CD4-positive, alpha-beta T cell (primary cell): ENCODE results near the gene STPG2. TPM values are rescaled to one million over a fixed set of nuclear protein-coding genes. Genes with fewer than 3 reads are reported as not detected.
"Not testable (repeated sequence)": the region's sequence is repeated elsewhere in the genome, so short reads cannot be mapped to it uniquely, and the experiment has no call there.

ENCODE experiments used
- ATAC-seq: fragments of 200-7000 bp; cut with Tn5 transposase; one replicate; pipeline ENCODE4 v1.10.0; 2022; ENCODE audit warnings: mild to moderate bottlenecking; ENCODE audit not compliant: poor library complexity
- CTCF ChIA-PET: fragments of 350-600 bp; sonication (Branson Sonifier 250); formaldehyde crosslinking; loops from one replicate; lab custom pipeline; 2021; ENCODE audit warnings: antibody characterized with exemption, inconsistent platforms; lab: Charles Lee
- POLR2A ChIA-PET: fragments of 350-600 bp; sonication (Branson Sonifier 250); formaldehyde crosslinking; loops from one replicate; lab custom pipeline; 2021; ENCODE audit warnings: antibody characterized with exemption, inconsistent platforms; lab: Charles Lee
- DNase-seq, 14 experiments: peaks; one replicate each; pipeline ENCODE4 v3.0.0-alpha.2; 2013 to 2020; ENCODE audit warnings: mixed read lengths in 2 of 14
- H3K27ac ChIP-seq, 2 donors: one replicate each; pipeline versions ENCODE4 v1.5.1 to v1.7.0; 2013; ENCODE audit warnings: low read length in 2 of 2, low read depth in 1 of 2, mild to moderate bottlenecking in 1 of 2
- H3K27me3 ChIP-seq, 2 experiments: 1 replicate in 1 of 2; 2 replicates in 1 of 2; pipeline versions ENCODE4 v1.6.1 to v1.7.0; 2013; ENCODE audit warnings: low read length in 2 of 2, control low read depth in 1 of 2, mild to moderate bottlenecking in 1 of 2, moderate library complexity in 1 of 2; ENCODE audit not compliant: insufficient read depth in 2 of 2, control insufficient read depth in 1 of 2
- H3K36me3 ChIP-seq: one replicate; pipeline ENCODE4 v1.6.1; 2013; ENCODE audit warnings: low read length, control low read depth; ENCODE audit not compliant: insufficient read depth
- H3K4me1 ChIP-seq: one replicate; pipeline ENCODE4 v1.6.1; 2013; ENCODE audit warnings: low read length, control low read depth; ENCODE audit not compliant: insufficient read depth
- H3K4me3 ChIP-seq: one replicate; pipeline ENCODE4 v1.5.1; 2013; ENCODE audit warnings: mild to moderate bottlenecking, low read length, moderate library complexity
- H3K9me3 ChIP-seq, 2 experiments: 1 replicate in 1 of 2; 2 replicates in 1 of 2; pipeline versions ENCODE4 v1.6.1 to v1.7.0; 2013; ENCODE audit warnings: low read length in 2 of 2, mild to moderate bottlenecking in 2 of 2, control low read depth in 1 of 2, moderate library complexity in 1 of 2; ENCODE audit not compliant: control insufficient read depth in 1 of 2, insufficient read depth in 1 of 2
- H3K27ac Mint-ChIP-seq: one replicate; pipeline ENCODE4 v1.8.0; 2020; ENCODE audit warnings: mixed read lengths
- H3K27me3 Mint-ChIP-seq: one replicate; pipeline ENCODE4 v1.8.0; 2021; ENCODE audit warnings: mixed read lengths
- H3K36me3 Mint-ChIP-seq: one replicate; pipeline ENCODE4 v1.8.0; 2021; ENCODE audit warnings: low read depth, mixed read lengths
- H3K4me1 Mint-ChIP-seq: one replicate; pipeline ENCODE4 v1.8.0; 2021; ENCODE audit warnings: low read depth, mixed read lengths
- H3K4me3 Mint-ChIP-seq: one replicate; pipeline ENCODE4 v1.8.0; 2020; ENCODE audit warnings: mild to moderate bottlenecking, mixed read lengths
- H3K9me3 Mint-ChIP-seq: one replicate; pipeline ENCODE4 v1.8.0; 2020; ENCODE audit warnings: mixed read lengths
- CTCF ChIP-seq: fragments of 200-600 bp; IDR thresholded peaks from one replicate; pipeline ENCODE4 v1.8.0; 2022; ENCODE audit warnings: antibody characterized with exemption, mild to moderate bottlenecking
- intact Hi-C, 2 experiments: fragments of 100-400 bp; cut with DNase I in 1 of 2; cut with micrococcal nuclease in 1 of 2; formaldehyde crosslinking; loops; one replicate each; pipeline versions ENCODE4 v1.15.1 to v1.9.0; 2023 to 2025; cut with DNase I, micrococcal nuclease
- total RNA-seq, 174 experiments: library from RNA in 2 of 174; stranded (reverse) in 2 of 174; gene quantifications; one replicate each; pipeline ENCODE4 v1.2.3 and lab custom pipeline; 2021 to 2026

STPG2 gene
- total RNA-seq, 2 experiments from 2014 or later = 0.22 to 0.28 TPM

GRCh38 chr4:97645071-97645821 is 498.0 kb downstream of the STPG2 start:
- Mint-ChIP-seq H3K9me3 (peaks cover 8% of the 10 kb centered on the region), H3K4me1 (no peaks in the 10 kb centered on the region), H3K4me3 (no peak overlapping the region), H3K27me3 (no peaks in the 10 kb centered on the region), H3K36me3 (no peaks in the 10 kb centered on the region), H3K27ac (no peak overlapping the region)
- CTCF ChIA-PET = no interaction called here
- no peak for ATAC-seq
- intact Hi-C loops = no loop called here
- Histone ChIP-seq H3K27me3 (no peaks in the 10 kb centered on the region), H3K4me1 (no peaks in the 10 kb centered on the region), H3K9me3 (no peaks in the 10 kb centered on the region), H3K27ac (no peak overlapping the region), H3K4me3 (no peak overlapping the region), H3K36me3 (no peaks in the 10 kb centered on the region)
- DNase-seq = no peak
- POLR2A ChIA-PET = no interaction called here
- TF ChIP-seq CTCF = no peak

DNA sequence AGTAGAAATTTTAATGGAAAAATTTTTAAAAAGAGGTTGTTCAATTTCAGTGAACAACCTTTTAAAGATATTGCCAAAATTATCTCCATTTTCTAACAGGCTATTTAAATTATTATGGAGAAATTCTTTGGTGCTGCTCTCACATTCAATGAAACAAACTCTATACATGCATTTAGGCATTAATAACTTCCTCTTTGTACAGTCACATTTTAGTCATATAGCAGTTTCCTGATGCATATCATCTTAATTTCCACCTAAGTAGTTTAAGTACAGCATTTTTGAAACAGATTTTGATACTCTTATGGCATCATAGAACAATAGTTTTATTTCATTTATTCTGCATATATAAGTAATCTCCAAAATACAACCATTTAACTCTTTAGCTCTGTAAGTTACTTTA is 500.1 kb downstream of the STPG2 start:
- POLR2A ChIA-PET = no interaction called here
- Histone ChIP-seq H3K27me3 (no peaks in the 10 kb centered on the region), H3K9me3 (no peaks in the 10 kb centered on the region), H3K4me1 (no peaks in the 10 kb centered on the region), H3K4me3 (no peak overlapping the region), H3K36me3 (no peaks in the 10 kb centered on the region), H3K27ac (no peak overlapping the region)
- Mint-ChIP-seq H3K27ac (no peak overlapping the region), H3K4me1 (no peaks in the 10 kb centered on the region), H3K4me3 (no peak overlapping the region), H3K27me3 (no peaks in the 10 kb centered on the region), H3K36me3 (no peaks in the 10 kb centered on the region), H3K9me3 (peaks cover 4% of the 10 kb centered on the region)
- no peak for ATAC-seq
- intact Hi-C loops = no loop called here
- CTCF ChIA-PET = no interaction called here
- no peak for TF ChIP-seq CTCF
- no peak for DNase-seq

DNA sequence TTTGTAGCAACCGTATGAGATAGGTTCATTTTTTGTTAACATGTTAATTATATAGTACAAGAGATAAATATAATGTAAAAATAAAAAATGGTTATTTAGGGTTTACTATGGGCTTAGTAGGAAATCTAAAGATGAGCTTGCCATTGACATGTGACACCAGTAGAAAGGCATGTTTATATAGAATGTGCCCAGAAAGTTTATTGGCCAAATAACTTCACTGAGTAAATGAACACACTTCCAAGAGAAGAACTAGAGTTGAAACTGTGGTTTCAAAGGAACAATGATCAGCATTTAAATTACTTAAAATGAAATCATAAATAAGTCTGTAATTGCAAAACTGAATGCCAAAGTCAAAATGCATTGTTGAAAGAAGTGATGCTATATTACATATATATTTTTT is 503.3 kb downstream of the STPG2 start:
- Histone ChIP-seq H3K4me1 (no peaks in the 10 kb centered on the region), H3K9me3 (no peaks in the 10 kb centered on the region), H3K27ac (no peak overlapping the region), H3K36me3 (no peaks in the 10 kb centered on the region), H3K27me3 (no peaks in the 10 kb centered on the region), H3K4me3 (no peak overlapping the region)
- H3K36me3 Mint-ChIP-seq = no peaks in the 10 kb centered on the region
- DNase-seq (no peak), ATAC-seq (no peak)
- H3K9me3 Mint-ChIP-seq = peaks cover 4% of the 10 kb centered on the region
- intact Hi-C loops = no loop called here
- ChIA-PET CTCF (no interaction called here), POLR2A (no interaction called here)
- H3K27me3 Mint-ChIP-seq = no peaks in the 10 kb centered on the region
- H3K4me1 Mint-ChIP-seq = no peaks in the 10 kb centered on the region
- no peak overlapping the region for H3K4me3 Mint-ChIP-seq
- H3K27ac Mint-ChIP-seq = no peak overlapping the region
- TF ChIP-seq CTCF = no peak

- H3K36me3 Mint-ChIP-seq = not testable (repeated sequence)
These were observed 509.4 kb downstream of the STPG2 start for GRCh38 chr4:97633831-97634230.

More at GRCh38 chr4:97633831-97634230, 509.4 kb downstream of the STPG2 start:
- H3K27ac ChIP-seq, POLR2A ChIA-PET, H3K36me3 ChIP-seq, intact Hi-C loops, H3K4me3 ChIP-seq, ATAC-seq, H3K4me1 Mint-ChIP-seq, H3K9me3 ChIP-seq, H3K27me3 Mint-ChIP-seq, H3K27me3 ChIP-seq, CTCF ChIA-PET, H3K9me3 Mint-ChIP-seq, H3K27ac Mint-ChIP-seq, H3K4me1 ChIP-seq: not testable (repeated sequence)
- DNase-seq = peak in 1 of 14 experiments; percentile 16
- H3K4me3 Mint-ChIP-seq = peak overlapping the region; percentile 11
